Coronary artery (tissue), 2 donors: ENCODE data around the gene RTBDN.
A peak's percentile ranks its signal among the peaks of the same experiment; 100 is the strongest.

Experiments
- DNase-seq: peaks from one replicate; pipeline ENCODE4 v3.0.0-alpha.2; 2017; ENCODE audit warnings: low spot score
- H3K27ac ChIP-seq, 2 donors: fragments of 200-600 bp; sonication (generic); one replicate each; pipeline ENCODE4 v1.5.1; 2016 to 2019
- H3K4me3 ChIP-seq: fragments of 200-600 bp; sonication (generic); 2 replicates; pipeline ENCODE4 v1.5.1; 2016; ENCODE audit warnings: mild to moderate bottlenecking, moderate library complexity
- TF ChIP-seq, protein P1 (sequence below): fragments of 200-600 bp; sonication (generic); IDR thresholded peaks from one replicate; pipeline ENCODE4 v1.5.1; 2019; ENCODE audit warnings: antibody characterized with exemption

RTBDN gene

DNA sequence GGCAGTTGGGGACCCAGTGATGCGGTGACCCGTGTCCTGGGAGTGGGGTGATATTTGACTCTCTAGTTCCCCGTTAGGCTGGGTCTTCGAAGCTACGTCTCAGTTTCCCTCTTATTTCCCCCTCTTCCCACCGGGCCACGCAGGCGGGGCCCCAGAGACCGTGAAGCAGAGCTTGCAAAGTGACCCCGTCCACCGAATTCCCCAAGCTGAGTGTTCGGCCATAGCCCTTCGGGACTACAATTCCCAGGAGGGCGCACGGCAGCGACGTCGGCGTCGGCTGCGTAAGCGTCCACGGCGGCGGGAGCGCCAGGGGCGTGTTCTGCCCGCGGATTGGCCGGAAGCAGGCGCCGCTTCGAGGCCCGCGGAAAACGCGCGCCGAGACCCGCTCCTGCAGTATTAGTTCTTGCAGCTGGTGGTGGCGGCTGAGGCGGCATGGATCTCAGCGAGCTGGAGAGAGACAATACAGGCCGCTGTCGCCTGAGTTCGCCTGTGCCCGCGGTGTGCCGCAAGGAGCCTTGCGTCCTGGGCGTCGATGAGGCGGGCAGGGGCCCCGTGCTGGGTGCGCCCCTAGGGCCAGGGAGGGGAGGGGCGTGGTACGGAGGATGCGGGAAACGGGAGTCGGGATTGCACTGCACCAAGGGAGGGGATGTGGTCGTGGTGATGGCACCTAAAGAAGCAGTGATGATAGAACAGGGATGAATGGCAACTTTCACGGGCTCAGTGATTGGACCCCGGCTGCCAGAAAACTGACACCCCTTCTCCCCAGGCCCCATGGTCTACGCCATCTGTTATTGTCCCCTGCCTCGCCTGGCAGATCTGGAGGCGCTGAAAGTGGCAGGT, 27.9 kb downstream of the RTBDN start, which contains the start of gene RNASEH2A:
Gene RNASEH2A, plus strand, starts transcription at position 343 of the 840 bp plus-strand sequence. Its CDS starts 90 bp downstream, at position 433.
- DNase-seq, result peak; percentile 88
- H3K4me3 ChIP-seq, result peak within 1 kb of the TSS; percentile 71
- peak within 1 kb of the TSS; percentile 41 to 53 for H3K27ac ChIP-seq
- TF ChIP-seq, protein P1, sequence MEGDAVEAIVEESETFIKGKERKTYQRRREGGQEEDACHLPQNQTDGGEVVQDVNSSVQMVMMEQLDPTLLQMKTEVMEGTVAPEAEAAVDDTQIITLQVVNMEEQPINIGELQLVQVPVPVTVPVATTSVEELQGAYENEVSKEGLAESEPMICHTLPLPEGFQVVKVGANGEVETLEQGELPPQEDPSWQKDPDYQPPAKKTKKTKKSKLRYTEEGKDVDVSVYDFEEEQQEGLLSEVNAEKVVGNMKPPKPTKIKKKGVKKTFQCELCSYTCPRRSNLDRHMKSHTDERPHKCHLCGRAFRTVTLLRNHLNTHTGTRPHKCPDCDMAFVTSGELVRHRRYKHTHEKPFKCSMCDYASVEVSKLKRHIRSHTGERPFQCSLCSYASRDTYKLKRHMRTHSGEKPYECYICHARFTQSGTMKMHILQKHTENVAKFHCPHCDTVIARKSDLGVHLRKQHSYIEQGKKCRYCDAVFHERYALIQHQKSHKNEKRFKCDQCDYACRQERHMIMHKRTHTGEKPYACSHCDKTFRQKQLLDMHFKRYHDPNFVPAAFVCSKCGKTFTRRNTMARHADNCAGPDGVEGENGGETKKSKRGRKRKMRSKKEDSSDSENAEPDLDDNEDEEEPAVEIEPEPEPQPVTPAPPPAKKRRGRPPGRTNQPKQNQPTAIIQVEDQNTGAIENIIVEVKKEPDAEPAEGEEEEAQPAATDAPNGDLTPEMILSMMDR, result no peak

DNA sequence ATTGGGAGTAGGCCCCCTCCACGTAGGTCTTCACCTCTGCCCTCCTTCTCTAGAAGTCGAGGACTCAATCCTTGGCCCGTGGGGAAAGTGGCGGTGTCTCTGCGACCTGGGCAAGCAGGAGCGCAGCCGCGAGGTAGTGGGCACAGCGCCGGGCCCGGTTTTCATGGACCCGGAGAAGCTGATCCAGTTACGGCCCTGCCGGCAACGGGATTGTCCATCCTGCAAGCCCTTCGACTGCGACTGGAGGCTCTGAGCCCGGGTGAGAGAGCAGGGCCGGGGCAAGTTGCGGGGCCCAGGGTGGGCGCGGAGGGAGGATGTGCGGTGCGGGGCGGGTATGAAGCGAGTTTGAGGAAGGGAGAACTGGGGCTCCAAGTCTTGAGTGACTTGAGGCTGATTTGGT, 30.3 kb downstream of the RTBDN start:
- DNase-seq, result no peak
- TF ChIP-seq, protein P1, result no peak
- Histone ChIP-seq H3K4me3 (no peak overlapping the region), H3K27ac (no peak overlapping the region)

DNA sequence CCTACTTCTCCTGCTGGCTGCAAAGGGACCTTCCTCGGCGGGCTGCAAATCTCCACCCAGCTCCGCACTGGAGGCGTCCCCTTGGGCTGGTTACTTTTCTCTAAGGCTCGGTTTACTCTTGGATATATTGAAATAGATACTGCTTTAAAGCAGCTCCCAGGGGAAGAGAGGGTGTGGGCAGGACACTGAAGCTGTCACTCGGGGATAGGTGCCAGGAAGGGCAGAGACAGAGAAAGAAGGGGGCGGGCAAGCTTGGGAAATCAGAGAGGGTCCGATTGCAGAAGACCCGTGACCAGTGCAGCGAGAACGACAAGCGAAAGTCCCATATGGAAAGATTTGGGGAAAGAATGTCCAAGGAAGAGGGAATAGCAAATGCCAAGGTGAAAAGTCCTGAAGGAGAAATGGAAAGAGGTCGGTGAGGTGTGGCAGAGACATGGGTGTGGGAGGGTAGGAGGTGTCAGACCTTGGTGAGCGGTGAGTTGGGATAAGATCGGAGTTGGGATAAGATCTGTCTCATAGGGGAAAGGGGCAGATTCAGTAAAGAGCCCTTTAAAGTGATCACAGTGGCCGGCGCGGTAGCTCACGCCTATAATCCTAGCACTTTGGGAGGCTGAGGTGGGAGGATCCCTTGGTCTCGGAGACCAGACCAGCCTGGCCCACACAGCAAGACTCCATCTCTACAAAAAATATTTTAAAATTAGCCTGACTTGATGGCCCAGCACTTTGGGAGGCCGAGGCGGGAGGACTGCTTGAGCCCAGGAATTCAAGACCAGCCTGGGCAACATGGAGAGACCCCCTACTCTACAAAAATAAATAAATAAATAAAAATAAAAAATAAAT, 31.9 kb downstream of the RTBDN start:
- TF ChIP-seq, protein P1, result no peak
- no peak for DNase-seq
- H3K4me3 ChIP-seq, result peak overlapping the region; percentile 81
- peak overlapping the region; percentile 64 to 73 for H3K27ac ChIP-seq

DNA sequence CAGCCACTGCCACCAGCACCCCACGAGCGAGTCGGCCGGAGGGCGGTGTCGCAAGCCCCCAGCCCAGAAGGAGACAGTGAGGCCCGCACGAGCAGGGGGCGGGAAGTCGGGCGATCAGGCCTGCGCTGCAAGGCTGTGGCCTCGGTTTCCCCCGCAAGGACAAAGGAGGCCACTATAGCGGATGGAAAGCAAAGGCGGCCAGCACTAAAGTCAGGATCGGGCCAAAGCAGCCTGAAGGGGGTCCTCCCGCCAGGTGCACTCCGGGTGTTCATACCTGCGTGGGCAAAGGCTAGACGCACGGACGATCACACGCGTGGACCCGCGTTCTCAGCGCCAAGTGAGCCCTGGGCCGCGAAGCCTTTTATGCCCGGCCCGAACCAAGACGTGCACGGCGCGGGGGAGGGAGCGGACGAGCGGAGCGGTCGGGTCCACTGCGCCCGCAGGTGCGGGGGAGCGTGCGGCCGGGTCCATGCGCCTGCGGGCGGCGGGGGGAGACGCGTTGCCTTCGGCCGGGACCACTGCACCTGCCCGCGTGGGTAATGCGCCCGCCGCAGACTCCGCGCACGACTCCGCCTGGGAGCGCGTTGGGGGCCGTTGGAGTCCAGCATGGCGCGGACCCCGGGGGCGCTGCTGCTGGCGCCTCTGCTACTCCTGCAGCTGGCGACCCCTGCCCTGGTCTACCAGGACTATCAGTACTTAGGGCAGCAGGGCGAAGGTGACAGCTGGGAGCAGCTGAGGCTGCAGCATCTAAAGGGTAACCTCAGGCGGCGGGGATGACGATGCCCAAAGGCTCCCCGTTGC, 32.7 kb downstream of the RTBDN start, which contains the start of the genes PRDX2 and THSD8:
Gene PRDX2, minus strand, starts transcription at position 335 of the 801 bp plus-strand sequence. CDS start 539 bp downstream, outside the sequence.
Gene THSD8, plus strand, starts transcription at position 604 of the 801 bp plus-strand sequence. Its CDS starts 3 bp downstream, at position 607.
- no peak for DNase-seq
- Histone ChIP-seq H3K4me3 (peak within 1 kb of the TSS; percentile 81), H3K27ac (peak within 1 kb of the TSS; percentile 64 to 73)
- TF ChIP-seq, protein P1, result no peak

- TF ChIP-seq, protein P1, result no peak
- Histone ChIP-seq H3K27ac (peak overlapping the region; percentile 64 to 73), H3K4me3 (peak overlapping the region; percentile 81)
- no peak for DNase-seq
Observed at GRCh38 chr19:12800923-12801465, 33.4 kb downstream of the RTBDN start.

GRCh38 chr19:12800466-12800770, 34.0 kb downstream of the RTBDN start:
- Histone ChIP-seq H3K27ac (no peak overlapping the region), H3K4me3 (peak overlapping the region; percentile 81)
- DNase-seq, result no peak
- TF ChIP-seq, protein P1, result no peak
